Measurements from ENCODE around the gene TRIM28. TPM values are rescaled to one million over a fixed set of nuclear protein-coding genes. Genes with fewer than 3 reads are reported as not detected.

TRIM28 gene
- total RNA-seq, 1 donor from 2014 or later, result 679 TPM

GRCh38 chr19:58562122-58563033, 18.5 kb downstream of the TRIM28 start:
- Mint-ChIP-seq H3K4me1 (ENCODE audit: unreplicated experiment) (no peaks in the 10 kb centered on the region), H3K27me3 (no peaks in the 10 kb centered on the region), H3K9me3 (no peaks in the 10 kb centered on the region), H3K4me3 (no peak overlapping the region), H3K36me3 (peaks cover 5% of the 10 kb centered on the region), H3K27ac (no peak overlapping the region)
- no peak for TF ChIP-seq CTCF (conservative IDR thresholded peaks at IDR 0.05)
- DNase-seq (ENCODE audit: extremely low spot score, unreplicated experiment), result no peak

GRCh38 chr19:58563034-58563573, 19.2 kb downstream of the TRIM28 start:
- H3K36me3 Mint-ChIP-seq, result peaks cover 5% of the 10 kb centered on the region
- no peaks in the 10 kb centered on the region for H3K4me1 Mint-ChIP-seq (ENCODE audit: unreplicated experiment)
- DNase-seq (ENCODE audit: extremely low spot score, unreplicated experiment), result no peak
- H3K27ac Mint-ChIP-seq, result no peak overlapping the region
- no peaks in the 10 kb centered on the region for H3K27me3 Mint-ChIP-seq
- no peak for TF ChIP-seq CTCF (conservative IDR thresholded peaks at IDR 0.05)
- no peaks in the 10 kb centered on the region for H3K9me3 Mint-ChIP-seq
- no peak overlapping the region for H3K4me3 Mint-ChIP-seq

GRCh38 chr19:58563823-58564222, 20.0 kb downstream of the TRIM28 start:
- H3K27me3 Mint-ChIP-seq, result no peaks in the 10 kb centered on the region
- DNase-seq (ENCODE audit: extremely low spot score, unreplicated experiment), result no peak
- no peaks in the 10 kb centered on the region for H3K9me3 Mint-ChIP-seq
- no peak for TF ChIP-seq CTCF (conservative IDR thresholded peaks at IDR 0.05)
- no peak overlapping the region for H3K4me3 Mint-ChIP-seq
- H3K4me1 Mint-ChIP-seq (ENCODE audit: unreplicated experiment), result no peaks in the 10 kb centered on the region
- no peak overlapping the region for H3K27ac Mint-ChIP-seq
- H3K36me3 Mint-ChIP-seq, result peaks cover 5% of the 10 kb centered on the region

GRCh38 chr19:58566989-58567388, 23.1 kb downstream of the TRIM28 start:
- Mint-ChIP-seq H3K9me3 (no peaks in the 10 kb centered on the region), H3K27ac (no peak overlapping the region), H3K4me1 (ENCODE audit: unreplicated experiment) (peaks cover 2% of the 10 kb centered on the region), H3K27me3 (no peaks in the 10 kb centered on the region), H3K36me3 (peaks cover 5% of the 10 kb centered on the region), H3K4me3 (no peak overlapping the region)
- no peak for TF ChIP-seq CTCF (conservative IDR thresholded peaks at IDR 0.05)
- no peak for DNase-seq (ENCODE audit: extremely low spot score, unreplicated experiment)

- TF ChIP-seq CTCF (conservative IDR thresholded peaks at IDR 0.05), result no peak
- no peaks in the 10 kb centered on the region for H3K9me3 Mint-ChIP-seq
- no peaks in the 10 kb centered on the region for H3K27me3 Mint-ChIP-seq
- peaks cover 5% of the 10 kb centered on the region for H3K36me3 Mint-ChIP-seq
- peak overlapping the region; percentile 7 for H3K27ac Mint-ChIP-seq
- no peak overlapping the region for H3K4me3 Mint-ChIP-seq
- DNase-seq (ENCODE audit: extremely low spot score, unreplicated experiment), result no peak
- H3K4me1 Mint-ChIP-seq (ENCODE audit: unreplicated experiment), result peaks cover 14% of the 10 kb centered on the region
Observed at GRCh38 chr19:58568453-58569130, 24.7 kb downstream of the TRIM28 start.
